Stimulated activated CD4-positive, alpha-beta T cell treated with anti-CD3 and anti-CD28 coated beads, Interleukin-12 subunit alpha, Interleukin-12 subunit beta, amount 100 ng/mL, for 24 hours (primary cell): Measurements from ENCODE around the gene HELB.

ENCODE experiments used
- DNase-seq, 2 experiments: peaks; one replicate each; pipeline ENCODE4 v3.0.0-alpha.2; 2020; ENCODE audit warnings: low read depth in 2 of 2

Gene HELB

GRCh38 chr12:66301944-66302826 is at the start of gene HELB:
TSS of gene HELB (plus strand) at chr12:66302493. CDS start at chr12:66302604, 111 bp downstream.
- DNase-seq = peak; percentile 96 to 99

- DNase-seq = no peak
Observed at GRCh38 chr12:66252771-66253170, 49.5 kb upstream of the HELB start.

GRCh38 chr12:66255737-66256136 is 46.6 kb upstream of the HELB start:
- DNase-seq = no peak

GRCh38 chr12:66258011-66258410 is 44.3 kb upstream of the HELB start:
- no peak for DNase-seq

- no peak for DNase-seq
Observed at GRCh38 chr12:66262737-66263136, 39.6 kb upstream of the HELB start.

- no peak for DNase-seq
Observed at GRCh38 chr12:66268562-66268961, 33.7 kb upstream of the HELB start.

GRCh38 chr12:66269142-66269541 is 33.2 kb upstream of the HELB start:
- no peak for DNase-seq

GRCh38 chr12:66269757-66270383 is 32.4 kb upstream of the HELB start:
- DNase-seq = no peak

- no peak for DNase-seq
Observed at GRCh38 chr12:66270613-66271012, 31.7 kb upstream of the HELB start.

GRCh38 chr12:66272650-66273049 is 29.6 kb upstream of the HELB start:
- no peak for DNase-seq

- DNase-seq = no peak
Observed at GRCh38 chr12:66273147-66273546, 29.1 kb upstream of the HELB start.

- DNase-seq = no peak
Observed at GRCh38 chr12:66275040-66275439, 27.3 kb upstream of the HELB start.

- no peak for DNase-seq
Observed at GRCh38 chr12:66279123-66279712, 23.1 kb upstream of the HELB start.

- no peak for DNase-seq
Observed at GRCh38 chr12:66280561-66280960, 21.7 kb upstream of the HELB start.

GRCh38 chr12:66282244-66282643 is 20.0 kb upstream of the HELB start:
- DNase-seq = no peak

- no peak for DNase-seq
Observed at GRCh38 chr12:66287275-66287674, 15.0 kb upstream of the HELB start.

- peak in 1 of 2 experiments; percentile 24 for DNase-seq
Observed at GRCh38 chr12:66288121-66288520, 14.2 kb upstream of the HELB start.

- no peak for DNase-seq
Observed at GRCh38 chr12:66289485-66289884, 12.8 kb upstream of the HELB start.

- no peak for DNase-seq
Observed at GRCh38 chr12:66290716-66291200, 11.5 kb upstream of the HELB start.

GRCh38 chr12:66296176-66296683 is 6.1 kb upstream of the HELB start:
- DNase-seq = no peak

GRCh38 chr12:66297080-66297479 is 5.2 kb upstream of the HELB start:
- no peak for DNase-seq

- DNase-seq = no peak
Observed at GRCh38 chr12:66297923-66298322, 4.4 kb upstream of the HELB start.

- no peak for DNase-seq
Observed at GRCh38 chr12:66302827-66303169, 505 bp downstream of the HELB start.
